Activated naive CD4-positive, alpha-beta T cell treated with anti-CD3 and anti-CD28 coated beads, Interleukin-2, amount 50 U/mL, for 72 hours (primary cell): ENCODE measurements around the gene SYCP2. TPM values are rescaled to one million over a fixed set of nuclear protein-coding genes. Genes with fewer than 3 reads are reported as not detected.

Experiments
- ATAC-seq, 2 donors: fragments of 150-1000 bp; cut with Tn5 transposase; 2 replicates each; pipeline ENCODE4 v1.10.0; 2021; ENCODE audit warnings: mild to moderate bottlenecking in 2 of 2, moderate library complexity in 2 of 2
- DNase-seq, 2 donors: peaks; one replicate each; pipeline ENCODE4 v3.0.0; 2021 to 2022; ENCODE audit warnings: low spot score in 2 of 2
- H3K27ac Mint-ChIP-seq, 2 donors: one replicate each; pipeline ENCODE4 v1.8.0; 2022; ENCODE audit warnings: mild to moderate bottlenecking in 2 of 2, mixed read lengths in 2 of 2
- H3K36me3 Mint-ChIP-seq, 2 donors: one replicate each; pipeline ENCODE4 v1.8.0; 2022; ENCODE audit warnings: mixed read lengths in 2 of 2
- H3K9me3 Mint-ChIP-seq, 2 donors: one replicate each; pipeline ENCODE4 v1.8.0; 2022; ENCODE audit warnings: mixed read lengths in 2 of 2
- total RNA-seq, 2 donors: library from RNA; stranded (reverse); gene quantifications; one replicate each; pipeline ENCODE4 v1.2.3, GENCODE V29; 2022

The SYCP2 gene
- total RNA-seq, 2 donors from 2014 or later, result 0.84 to 2.2 TPM

GRCh38 chr20:59823030-59823423 lies 110.4 kb downstream of the SYCP2 start:
- no peaks in the 10 kb centered on the region for H3K9me3 Mint-ChIP-seq
- H3K36me3 Mint-ChIP-seq, result no peaks in the 10 kb centered on the region
- H3K27ac Mint-ChIP-seq, result no peak overlapping the region
- DNase-seq (no peak), ATAC-seq (no peak)

GRCh38 chr20:59822291-59823029 lies 111.0 kb downstream of the SYCP2 start:
- H3K9me3 Mint-ChIP-seq, result no peaks in the 10 kb centered on the region
- no peak overlapping the region for H3K27ac Mint-ChIP-seq
- DNase-seq (no peak), ATAC-seq (no peak)
- no peaks in the 10 kb centered on the region for H3K36me3 Mint-ChIP-seq

GRCh38 chr20:59821788-59822187 lies 111.6 kb downstream of the SYCP2 start:
- Mint-ChIP-seq H3K27ac (no peak overlapping the region), H3K9me3 (no peaks in the 10 kb centered on the region), H3K36me3 (no peaks in the 10 kb centered on the region)
- ATAC-seq (no peak), DNase-seq (no peak)

- no peak for DNase-seq
- no peaks in the 10 kb centered on the region for H3K9me3 Mint-ChIP-seq
- ATAC-seq, result no peak
- H3K27ac Mint-ChIP-seq, result no peak overlapping the region
- no peaks in the 10 kb centered on the region for H3K36me3 Mint-ChIP-seq
Observed at GRCh38 chr20:59821201-59821600, 112.2 kb downstream of the SYCP2 start.

- ATAC-seq, result no peak
- Mint-ChIP-seq H3K27ac (no peak overlapping the region), H3K36me3 (no peaks in the 10 kb centered on the region), H3K9me3 (no peaks in the 10 kb centered on the region)
- no peak for DNase-seq
Observed at GRCh38 chr20:59820204-59821041, 113.0 kb downstream of the SYCP2 start.

- no peak for ATAC-seq
- Mint-ChIP-seq H3K9me3 (no peaks in the 10 kb centered on the region), H3K27ac (no peak overlapping the region), H3K36me3 (no peaks in the 10 kb centered on the region)
- no peak for DNase-seq
Observed at GRCh38 chr20:59819496-59820203, 113.8 kb downstream of the SYCP2 start.

GRCh38 chr20:59818911-59819310 lies 114.5 kb downstream of the SYCP2 start:
- Mint-ChIP-seq H3K36me3 (no peaks in the 10 kb centered on the region), H3K27ac (no peak overlapping the region), H3K9me3 (no peaks in the 10 kb centered on the region)
- no peak for DNase-seq
- ATAC-seq, result no peak

- Mint-ChIP-seq H3K27ac (no peak overlapping the region), H3K9me3 (no peaks in the 10 kb centered on the region), H3K36me3 (no peaks in the 10 kb centered on the region)
- no peak for DNase-seq
- ATAC-seq, result no peak
Observed at GRCh38 chr20:59817846-59818615, 115.4 kb downstream of the SYCP2 start.

GRCh38 chr20:59817406-59817805 lies 116.0 kb downstream of the SYCP2 start:
- H3K9me3 Mint-ChIP-seq, result no peaks in the 10 kb centered on the region
- no peaks in the 10 kb centered on the region for H3K36me3 Mint-ChIP-seq
- DNase-seq (no peak), ATAC-seq (no peak)
- no peak overlapping the region for H3K27ac Mint-ChIP-seq

- H3K9me3 Mint-ChIP-seq, result no peaks in the 10 kb centered on the region
- DNase-seq (no peak), ATAC-seq (no peak)
- no peaks in the 10 kb centered on the region for H3K36me3 Mint-ChIP-seq
- no peak overlapping the region for H3K27ac Mint-ChIP-seq
Observed at GRCh38 chr20:59816146-59816738, 117.2 kb downstream of the SYCP2 start.

GRCh38 chr20:59814840-59815340 lies 118.5 kb downstream of the SYCP2 start:
- H3K27ac Mint-ChIP-seq, result no peak overlapping the region
- H3K9me3 Mint-ChIP-seq, result no peaks in the 10 kb centered on the region
- DNase-seq (no peak), ATAC-seq (no peak)
- no peaks in the 10 kb centered on the region for H3K36me3 Mint-ChIP-seq

GRCh38 chr20:59813948-59814839 lies 119.2 kb downstream of the SYCP2 start:
- Mint-ChIP-seq H3K27ac (no peak overlapping the region), H3K9me3 (no peaks in the 10 kb centered on the region), H3K36me3 (no peaks in the 10 kb centered on the region)
- no peak for ATAC-seq
- no peak for DNase-seq
